BJ (cell line): Measurements from ENCODE around the gene TRA2B. TPM values are rescaled to one million over a fixed set of nuclear protein-coding genes. Genes with fewer than 3 reads are reported as not detected.

Experiments used
- CTCF ChIA-PET: fragments of 350-600 bp; formaldehyde crosslinking; extraction: SDS; loops from one replicate; lab custom pipeline; 2021; ENCODE audit warnings: antibody characterized with exemption, inconsistent platforms; lab: Yijun Ruan, JAX
- POLR2A ChIA-PET: fragments of 300-600 bp; sonication (Branson Sonifier 250); formaldehyde crosslinking; extraction: SDS; loops from one replicate; lab custom pipeline; 2021; ENCODE audit warnings: antibody characterized with exemption; lab: Charles Lee
- DNase-seq: peaks from one replicate; pipeline ENCODE4 v3.0.0-alpha.2; 2011; ENCODE audit warnings: low read depth
- H3K27me3 ChIP-seq: 2 replicates; pipeline ENCODE4 v1.6.0; 2011; ENCODE audit warnings: low read length; ENCODE audit not compliant: control insufficient read depth, insufficient read depth
- H3K36me3 ChIP-seq: 2 replicates; pipeline ENCODE4 v1.5.1; 2011; ENCODE audit warnings: low read length; ENCODE audit not compliant: control insufficient read depth, insufficient read depth
- H3K4me3 ChIP-seq: 2 replicates; pipeline ENCODE4 v1.5.1; 2011; ENCODE audit warnings: low read depth, mild to moderate bottlenecking, control low read depth, low read length
- polyA plus RNA-seq: library from polyadenylated mRNA; depleted of rRNA; stranded (reverse); fragments of >200 nt; gene quantifications from 2 replicates; pipeline ENCODE4 v1.2.3, GENCODE V29; 2011
- TF ChIP-seq, protein P1 (sequence below): IDR thresholded peaks from 2 replicates; pipeline ENCODE4 v1.5.1; 2011; ENCODE audit warnings: low read depth, mild to moderate bottlenecking, control low read depth, inconsistent platforms, low read length, moderate library complexity; ENCODE audit not compliant: insufficient read depth

Gene TRA2B
- polyA plus RNA-seq, 1 experiment, result 129 TPM

DNA sequence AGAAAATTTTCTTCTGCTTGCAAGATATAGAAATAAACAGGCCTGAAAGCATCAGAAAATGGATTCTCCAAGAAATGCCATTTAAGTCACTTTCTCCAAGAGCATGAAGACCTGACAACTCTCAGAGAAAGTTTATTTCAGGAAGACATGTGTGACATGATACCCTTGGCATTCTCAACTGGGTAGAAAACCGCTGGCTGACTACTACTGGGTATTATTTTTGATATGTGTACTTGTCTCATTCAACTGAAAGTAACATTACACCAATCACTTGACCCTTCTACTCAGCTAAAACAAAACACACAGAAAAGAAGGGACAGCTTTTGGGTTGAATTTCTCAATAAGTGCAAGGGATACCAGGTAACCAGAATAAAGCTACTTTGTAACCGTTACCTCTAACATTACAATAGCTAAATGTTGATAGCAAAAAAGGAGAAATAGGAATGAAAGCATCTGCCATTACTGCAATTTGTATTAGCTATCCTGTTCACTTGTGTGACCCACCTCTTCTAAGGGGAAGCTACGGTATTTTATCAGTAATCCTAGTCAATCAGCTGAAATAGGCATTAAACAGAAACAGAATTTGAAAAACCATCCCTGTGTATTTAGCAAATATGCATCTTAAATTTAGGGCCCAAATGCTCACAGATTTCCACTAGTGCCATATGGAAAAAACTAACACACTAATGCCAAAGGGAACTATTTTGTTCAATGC lies 7.3 kb downstream of the TRA2B start:
- Histone ChIP-seq H3K36me3 (no peaks in the 10 kb centered on the region; the same call in 1 of the 2 replicates), H3K4me3 (no peak overlapping the region), H3K27me3 (no peaks in the 10 kb centered on the region)
- POLR2A ChIA-PET, result no interaction called here
- DNase-seq, result no peak
- TF ChIP-seq, protein P1, sequence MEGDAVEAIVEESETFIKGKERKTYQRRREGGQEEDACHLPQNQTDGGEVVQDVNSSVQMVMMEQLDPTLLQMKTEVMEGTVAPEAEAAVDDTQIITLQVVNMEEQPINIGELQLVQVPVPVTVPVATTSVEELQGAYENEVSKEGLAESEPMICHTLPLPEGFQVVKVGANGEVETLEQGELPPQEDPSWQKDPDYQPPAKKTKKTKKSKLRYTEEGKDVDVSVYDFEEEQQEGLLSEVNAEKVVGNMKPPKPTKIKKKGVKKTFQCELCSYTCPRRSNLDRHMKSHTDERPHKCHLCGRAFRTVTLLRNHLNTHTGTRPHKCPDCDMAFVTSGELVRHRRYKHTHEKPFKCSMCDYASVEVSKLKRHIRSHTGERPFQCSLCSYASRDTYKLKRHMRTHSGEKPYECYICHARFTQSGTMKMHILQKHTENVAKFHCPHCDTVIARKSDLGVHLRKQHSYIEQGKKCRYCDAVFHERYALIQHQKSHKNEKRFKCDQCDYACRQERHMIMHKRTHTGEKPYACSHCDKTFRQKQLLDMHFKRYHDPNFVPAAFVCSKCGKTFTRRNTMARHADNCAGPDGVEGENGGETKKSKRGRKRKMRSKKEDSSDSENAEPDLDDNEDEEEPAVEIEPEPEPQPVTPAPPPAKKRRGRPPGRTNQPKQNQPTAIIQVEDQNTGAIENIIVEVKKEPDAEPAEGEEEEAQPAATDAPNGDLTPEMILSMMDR, result no peak
- CTCF ChIA-PET, result interaction anchor here (2.0 to 4.3 kb wide), 2 partner anchors 13 to 270 kb away, joined by 9 to 15 read pairs; no protein-coding TSS in a partner anchor

DNA sequence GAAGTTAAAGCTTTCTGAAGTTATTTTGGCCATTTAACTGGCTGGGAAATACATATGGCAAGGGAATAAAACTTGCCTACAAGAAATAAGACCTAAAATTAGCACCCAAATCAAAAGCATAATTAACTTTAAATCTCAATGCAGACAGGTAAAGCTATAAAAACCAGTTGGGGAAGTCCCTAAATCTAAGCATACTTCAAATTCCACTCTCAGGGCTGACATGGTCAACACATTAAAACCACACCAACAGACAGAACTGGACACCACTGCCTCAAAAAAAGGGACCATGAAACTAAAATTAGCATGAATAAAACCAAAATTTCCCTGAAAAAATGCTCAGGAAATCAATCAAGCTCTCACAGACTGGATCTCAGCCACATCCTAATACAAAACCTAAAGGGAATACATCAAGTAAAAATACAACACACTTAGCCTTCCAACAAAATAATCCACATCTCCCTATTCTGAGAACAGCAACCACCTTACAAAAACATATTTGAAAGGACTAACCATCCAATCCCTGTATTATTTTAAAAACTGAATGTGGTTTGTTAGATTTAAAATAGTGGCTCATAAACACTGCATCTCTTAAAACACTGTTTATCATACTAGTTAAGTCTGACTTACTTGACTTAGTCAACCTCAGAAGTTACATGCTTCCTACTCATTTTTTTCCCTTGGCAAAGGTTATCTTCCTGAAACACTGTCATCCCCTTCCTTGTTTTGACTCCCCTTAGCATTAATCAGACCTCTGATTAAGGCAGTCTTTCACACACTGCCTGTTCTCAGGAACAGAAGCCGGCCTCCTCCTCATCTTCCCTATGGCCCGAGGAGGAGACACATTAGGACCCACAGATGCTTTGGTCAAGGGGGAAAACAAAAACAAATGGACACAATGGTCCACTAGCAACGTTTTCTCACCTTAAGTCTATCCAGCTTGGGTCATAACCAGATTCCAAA lies 8.3 kb downstream of the TRA2B start:
- POLR2A ChIA-PET, result no interaction called here
- CTCF ChIA-PET, result interaction anchor here (1.2 to 4.3 kb wide), 2 partner anchors 14 to 22 kb away, joined by 3 to 15 read pairs; no protein-coding TSS in a partner anchor
- no peaks in the 10 kb centered on the region for H3K27me3 ChIP-seq
- no peak for DNase-seq
- TF ChIP-seq, protein P1, result no peak
- no peak overlapping the region for H3K4me3 ChIP-seq
- H3K36me3 ChIP-seq, result peaks cover 3% of the 10 kb centered on the region

GRCh38 chr3:185928496-185928895 lies 9.3 kb downstream of the TRA2B start:
- Histone ChIP-seq H3K4me3 (no peak overlapping the region), H3K27me3 (no peaks in the 10 kb centered on the region), H3K36me3 (peaks cover 5% of the 10 kb centered on the region)
- DNase-seq, result no peak
- ChIA-PET CTCF (interaction anchor here (1.2 to 4.3 kb wide), 4 partner anchors 15 to 196 kb away, joined by 3 to 15 read pairs (median 4); no protein-coding TSS in a partner anchor), POLR2A (interaction anchor here (0.5 kb wide), 1 partner anchor 53 kb away, joined by 5 read pairs; no protein-coding TSS in a partner anchor)
- TF ChIP-seq, protein P1, result no peak

DNA sequence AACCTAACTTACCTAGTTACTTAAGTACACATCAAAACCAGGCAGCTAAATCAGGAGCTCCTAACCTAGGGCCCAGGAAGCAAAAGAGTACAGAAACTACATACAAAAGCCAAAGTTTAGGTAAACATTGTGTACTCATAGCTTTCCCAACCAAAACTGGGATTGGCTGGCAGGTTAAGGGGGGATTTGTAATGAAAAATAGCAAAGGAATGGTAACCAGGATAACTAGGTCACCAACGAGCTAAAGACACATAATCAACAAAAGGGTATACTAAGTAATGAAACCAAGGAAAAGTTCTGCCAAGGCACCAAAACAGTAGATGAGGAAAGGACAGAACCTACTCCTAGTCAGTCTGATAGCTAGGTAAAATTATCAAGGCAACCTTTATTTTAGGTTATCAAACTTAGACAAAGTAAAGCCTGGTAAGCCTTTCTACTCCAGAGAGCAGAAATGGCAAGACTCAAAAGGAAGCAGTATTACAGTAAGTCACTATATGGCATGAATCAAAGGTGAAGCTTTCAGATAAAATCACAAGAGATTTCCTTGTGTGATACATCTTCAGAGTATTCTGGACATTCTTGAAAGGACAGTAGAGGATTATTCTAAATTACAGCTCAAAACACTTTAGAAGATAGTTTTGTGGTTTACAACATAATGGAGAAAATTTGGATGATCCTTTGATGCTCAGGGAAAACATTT lies 10.2 kb downstream of the TRA2B start:
- no peak for DNase-seq
- POLR2A ChIA-PET, result no interaction called here
- CTCF ChIA-PET, result interaction anchor here (0.8 to 2.5 kb wide), 7 partner anchors 9 to 268 kb away, joined by 3 to 9 read pairs (median 4); no protein-coding TSS in a partner anchor
- no peaks in the 10 kb centered on the region for H3K27me3 ChIP-seq
- peaks cover 5% of the 10 kb centered on the region for H3K36me3 ChIP-seq
- TF ChIP-seq, protein P1, result no peak
- no peak overlapping the region for H3K4me3 ChIP-seq
